GM19468 (cell line): ENCODE results near the gene WBP2NL.

Experiments
- ATAC-seq: cut with Tn5 transposase; IDR thresholded peaks from one replicate; pipeline ENCODE4 v1.9.1; 2021; ENCODE audit warnings: mild to moderate bottlenecking, moderate library complexity, moderate number of reproducible peaks; ENCODE audit not compliant: unreplicated experiment; ENCODE audit errors: extremely low read depth

Gene WBP2NL

GRCh38 chr22:41976961-41977566 lies 21.5 kb upstream of the WBP2NL start:
- ATAC-seq = no peak

GRCh38 chr22:41978732-41979131 lies 19.9 kb upstream of the WBP2NL start:
- no peak for ATAC-seq

- ATAC-seq = no peak
These were observed 19.0 kb upstream of the WBP2NL start for GRCh38 chr22:41979423-41980250.

GRCh38 chr22:41982865-41983264 lies 15.7 kb upstream of the WBP2NL start:
- no peak for ATAC-seq

GRCh38 chr22:41983513-41984405 lies 14.8 kb upstream of the WBP2NL start:
- ATAC-seq = no peak

- ATAC-seq = no peak
These were observed 11.3 kb upstream of the WBP2NL start for GRCh38 chr22:41987276-41987675.

- ATAC-seq = no peak
These were observed 9.3 kb upstream of the WBP2NL start for GRCh38 chr22:41989246-41989645.

- no peak for ATAC-seq
These were observed 7.5 kb upstream of the WBP2NL start for GRCh38 chr22:41991111-41991510.

- ATAC-seq = no peak
These were observed 6.1 kb upstream of the WBP2NL start for GRCh38 chr22:41992496-41992895.

- no peak for ATAC-seq
These were observed 3.4 kb upstream of the WBP2NL start for GRCh38 chr22:41995211-41995610.

- no peak for ATAC-seq
These were observed 1.8 kb upstream of the WBP2NL start for GRCh38 chr22:41996826-41997225.

GRCh38 chr22:42000466-42000865 lies 1.9 kb downstream of the WBP2NL start:
- ATAC-seq = no peak

- ATAC-seq = no peak
These were observed 2.5 kb downstream of the WBP2NL start for GRCh38 chr22:42001121-42001520.

GRCh38 chr22:42001706-42002105 lies 3.1 kb downstream of the WBP2NL start:
- ATAC-seq = no peak

GRCh38 chr22:42007922-42008321 lies 9.3 kb downstream of the WBP2NL start:
- no peak for ATAC-seq

- no peak for ATAC-seq
These were observed 12.2 kb downstream of the WBP2NL start for GRCh38 chr22:42010778-42011177.

GRCh38 chr22:42013385-42013784 lies 14.8 kb downstream of the WBP2NL start:
- no peak for ATAC-seq

- ATAC-seq = no peak
These were observed 17.5 kb downstream of the WBP2NL start for GRCh38 chr22:42016111-42016510.

- ATAC-seq = no peak
These were observed 19.6 kb downstream of the WBP2NL start for GRCh38 chr22:42018224-42018623.

GRCh38 chr22:42021571-42021970 lies 23.0 kb downstream of the WBP2NL start:
- ATAC-seq = no peak
